BJ (cell line): Measurements from ENCODE around the gene PROX2. TPM values are rescaled to one million over a fixed set of nuclear protein-coding genes. Genes with fewer than 3 reads are reported as not detected.

Experiments
- CTCF ChIA-PET: fragments of 350-600 bp; formaldehyde crosslinking; extraction: SDS; loops from one replicate; lab custom pipeline; 2021; ENCODE audit warnings: antibody characterized with exemption, inconsistent platforms; lab: Yijun Ruan, JAX
- POLR2A ChIA-PET: fragments of 300-600 bp; sonication (Branson Sonifier 250); formaldehyde crosslinking; extraction: SDS; loops from one replicate; lab custom pipeline; 2021; ENCODE audit warnings: antibody characterized with exemption; lab: Charles Lee
- DNase-seq: peaks from one replicate; pipeline ENCODE4 v3.0.0-alpha.2; 2011; ENCODE audit warnings: low read depth
- H3K27me3 ChIP-seq: 2 replicates; pipeline ENCODE4 v1.6.0; 2011; ENCODE audit warnings: low read length; ENCODE audit not compliant: control insufficient read depth, insufficient read depth
- H3K36me3 ChIP-seq: 2 replicates; pipeline ENCODE4 v1.5.1; 2011; ENCODE audit warnings: low read length; ENCODE audit not compliant: control insufficient read depth, insufficient read depth
- H3K4me3 ChIP-seq: 2 replicates; pipeline ENCODE4 v1.5.1; 2011; ENCODE audit warnings: low read depth, mild to moderate bottlenecking, control low read depth, low read length
- polyA plus RNA-seq: library from polyadenylated mRNA; depleted of rRNA; stranded (reverse); fragments of >200 nt; gene quantifications from 2 replicates; pipeline ENCODE4 v1.2.3, GENCODE V29; 2011
- TF ChIP-seq, protein P1 (sequence below): IDR thresholded peaks from 2 replicates; pipeline ENCODE4 v1.5.1; 2011; ENCODE audit warnings: low read depth, mild to moderate bottlenecking, control low read depth, inconsistent platforms, low read length, moderate library complexity; ENCODE audit not compliant: insufficient read depth

The PROX2 gene
- polyA plus RNA-seq, 1 experiment: not detected

GRCh38 chr14:74861734-74862090 lies 14.2 kb downstream of the PROX2 start:
- Histone ChIP-seq H3K36me3 (no peaks in the 10 kb centered on the region), H3K27me3 (no peaks in the 10 kb centered on the region), H3K4me3 (no peak overlapping the region)
- TF ChIP-seq, protein P1, sequence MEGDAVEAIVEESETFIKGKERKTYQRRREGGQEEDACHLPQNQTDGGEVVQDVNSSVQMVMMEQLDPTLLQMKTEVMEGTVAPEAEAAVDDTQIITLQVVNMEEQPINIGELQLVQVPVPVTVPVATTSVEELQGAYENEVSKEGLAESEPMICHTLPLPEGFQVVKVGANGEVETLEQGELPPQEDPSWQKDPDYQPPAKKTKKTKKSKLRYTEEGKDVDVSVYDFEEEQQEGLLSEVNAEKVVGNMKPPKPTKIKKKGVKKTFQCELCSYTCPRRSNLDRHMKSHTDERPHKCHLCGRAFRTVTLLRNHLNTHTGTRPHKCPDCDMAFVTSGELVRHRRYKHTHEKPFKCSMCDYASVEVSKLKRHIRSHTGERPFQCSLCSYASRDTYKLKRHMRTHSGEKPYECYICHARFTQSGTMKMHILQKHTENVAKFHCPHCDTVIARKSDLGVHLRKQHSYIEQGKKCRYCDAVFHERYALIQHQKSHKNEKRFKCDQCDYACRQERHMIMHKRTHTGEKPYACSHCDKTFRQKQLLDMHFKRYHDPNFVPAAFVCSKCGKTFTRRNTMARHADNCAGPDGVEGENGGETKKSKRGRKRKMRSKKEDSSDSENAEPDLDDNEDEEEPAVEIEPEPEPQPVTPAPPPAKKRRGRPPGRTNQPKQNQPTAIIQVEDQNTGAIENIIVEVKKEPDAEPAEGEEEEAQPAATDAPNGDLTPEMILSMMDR: no peak
- no peak for DNase-seq
- CTCF ChIA-PET: interaction anchor here (0.7 to 13.8 kb wide), 16 partner anchors 11 to 229 kb away, joined by 3 to 315 read pairs (median 4); partner anchors contain the start of genes DLST and PROX2
- POLR2A ChIA-PET: no interaction called here

DNA sequence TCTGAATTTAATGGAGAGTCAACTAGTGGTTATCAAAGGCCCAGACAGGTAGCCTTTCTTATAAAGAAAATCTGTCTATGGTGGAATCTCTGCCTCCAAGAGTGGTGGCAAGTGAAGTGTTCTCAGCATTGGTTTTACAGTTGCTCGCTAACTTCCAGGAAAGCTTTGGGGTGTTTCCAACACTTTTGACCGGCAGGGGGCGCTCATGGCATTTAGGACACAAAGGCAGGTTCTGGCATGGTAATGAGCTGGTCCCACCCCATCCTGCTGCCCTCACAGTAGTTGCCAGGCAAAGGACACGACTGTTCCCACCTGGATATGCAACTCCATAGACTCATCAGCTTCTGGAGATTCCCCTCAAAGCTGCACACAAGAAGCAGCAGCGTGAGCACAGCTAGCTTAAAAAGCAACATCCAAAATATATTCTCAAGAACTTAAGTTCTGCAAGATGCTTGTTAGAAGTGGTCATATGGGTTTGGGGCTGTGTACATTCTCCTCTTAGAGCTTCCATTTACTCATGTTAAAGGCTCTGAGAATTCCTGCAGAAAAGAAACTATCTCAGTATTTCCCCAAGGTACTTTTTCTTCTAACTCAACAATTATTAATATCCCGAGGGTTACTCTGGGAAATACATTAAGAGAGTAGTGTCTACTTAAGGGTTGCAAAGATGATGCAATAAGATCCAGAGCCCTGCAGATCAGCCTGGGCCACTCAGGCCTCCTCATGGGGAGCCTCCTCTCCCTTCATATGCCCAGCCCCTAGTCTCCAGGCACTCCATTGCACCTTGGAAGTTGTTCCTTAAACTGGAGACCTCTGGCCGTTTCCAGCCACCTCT lies 14.8 kb downstream of the PROX2 start:
- H3K27me3 ChIP-seq: no peaks in the 10 kb centered on the region
- POLR2A ChIA-PET: no interaction called here

GRCh38 chr14:74859757-74860552 lies 16.0 kb downstream of the PROX2 start:
- Histone ChIP-seq H3K36me3 (no peaks in the 10 kb centered on the region), H3K27me3 (no peaks in the 10 kb centered on the region), H3K4me3 (no peak overlapping the region)
- TF ChIP-seq, protein P1: no peak
- ChIA-PET POLR2A (no interaction called here), CTCF (interaction anchor here (0.7 to 13.8 kb wide), 15 partner anchors 10 to 284 kb away, joined by 3 to 315 read pairs (median 6); partner anchors contain the start of genes DLST and PROX2)
- DNase-seq: no peak

More for the DNA sequence above, 14.8 kb downstream of the PROX2 start:
- DNase-seq: no peak
- H3K4me3 ChIP-seq: no peak overlapping the region
- CTCF ChIA-PET: interaction anchor here (0.6 to 13.8 kb wide), 28 partner anchors 11 to 233 kb away, joined by 3 to 315 read pairs (median 4); partner anchors contain the start of genes DLST and PROX2
- H3K36me3 ChIP-seq: no peaks in the 10 kb centered on the region
- TF ChIP-seq, protein P1: peak; percentile 85

- no peak for DNase-seq
- Histone ChIP-seq H3K4me3 (no peak overlapping the region), H3K27me3 (no peaks in the 10 kb centered on the region), H3K36me3 (no peaks in the 10 kb centered on the region)
- TF ChIP-seq, protein P1: no peak
- CTCF ChIA-PET: interaction anchor here (0.7 to 13.8 kb wide), 10 partner anchors 8 to 254 kb away, joined by 3 to 315 read pairs (median 35); partner anchors contain the start of genes DLST, LTBP2 and PROX2
- POLR2A ChIA-PET: interaction anchor here (0.9 kb wide), 1 partner anchor 10 kb away, joined by 4 read pairs; no protein-coding TSS in a partner anchor
These were observed 17.9 kb downstream of the PROX2 start for GRCh38 chr14:74858022-74858421.
